Hepatocyte (in vitro differentiated cells): Measurements from ENCODE around the gene GGTA1.

Experiments used
- EZH2 ChIP-seq: fragments of 200-600 bp; sonication (generic); IDR thresholded peaks from 2 replicates; pipeline ENCODE4 v1.6.1; 2016; ENCODE audit warnings: antibody characterized with exemption, mild to moderate bottlenecking, borderline replicate concordance
- EZH2phosphoT487 ChIP-seq: fragments of 200-600 bp; sonication (generic); IDR thresholded peaks from one replicate; pipeline ENCODE4 v1.6.1; 2018; ENCODE audit warnings: antibody characterized with exemption, mild to moderate bottlenecking, low read depth, moderate library complexity; ENCODE audit not compliant: unreplicated experiment, severe bottlenecking
- TF ChIP-seq, protein P1 (sequence below): fragments of 200-600 bp; sonication (generic); IDR thresholded peaks from 2 replicates; pipeline ENCODE4 v1.5.1; 2016; ENCODE audit warnings: antibody characterized with exemption, mild to moderate bottlenecking; ENCODE audit not compliant: poor library complexity

DNA sequence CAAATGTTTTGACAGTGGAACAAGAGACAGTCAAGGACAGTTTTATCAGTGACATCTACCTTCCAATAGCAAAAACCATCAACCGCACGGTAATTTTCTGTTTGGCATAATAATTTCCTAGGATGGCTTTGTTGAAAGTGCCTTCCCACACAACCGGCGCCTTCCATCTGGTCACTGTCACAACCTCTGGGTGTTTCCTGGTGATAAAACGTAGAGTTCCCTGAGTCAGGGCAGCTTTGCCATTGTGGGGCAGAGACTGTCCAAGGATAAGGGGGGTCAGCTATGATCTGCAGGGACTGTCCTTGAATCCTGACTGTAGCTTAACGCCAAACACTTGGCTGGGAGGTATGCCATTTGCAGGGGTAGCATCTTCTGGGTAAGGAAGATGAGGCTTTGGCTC, 47.6 kb downstream of the GGTA1 start:
- TF ChIP-seq, protein P1, sequence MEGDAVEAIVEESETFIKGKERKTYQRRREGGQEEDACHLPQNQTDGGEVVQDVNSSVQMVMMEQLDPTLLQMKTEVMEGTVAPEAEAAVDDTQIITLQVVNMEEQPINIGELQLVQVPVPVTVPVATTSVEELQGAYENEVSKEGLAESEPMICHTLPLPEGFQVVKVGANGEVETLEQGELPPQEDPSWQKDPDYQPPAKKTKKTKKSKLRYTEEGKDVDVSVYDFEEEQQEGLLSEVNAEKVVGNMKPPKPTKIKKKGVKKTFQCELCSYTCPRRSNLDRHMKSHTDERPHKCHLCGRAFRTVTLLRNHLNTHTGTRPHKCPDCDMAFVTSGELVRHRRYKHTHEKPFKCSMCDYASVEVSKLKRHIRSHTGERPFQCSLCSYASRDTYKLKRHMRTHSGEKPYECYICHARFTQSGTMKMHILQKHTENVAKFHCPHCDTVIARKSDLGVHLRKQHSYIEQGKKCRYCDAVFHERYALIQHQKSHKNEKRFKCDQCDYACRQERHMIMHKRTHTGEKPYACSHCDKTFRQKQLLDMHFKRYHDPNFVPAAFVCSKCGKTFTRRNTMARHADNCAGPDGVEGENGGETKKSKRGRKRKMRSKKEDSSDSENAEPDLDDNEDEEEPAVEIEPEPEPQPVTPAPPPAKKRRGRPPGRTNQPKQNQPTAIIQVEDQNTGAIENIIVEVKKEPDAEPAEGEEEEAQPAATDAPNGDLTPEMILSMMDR = no peak
- TF ChIP-seq EZH2 (no peak), EZH2phosphoT487 (no peak)
